Ammon's horn (tissue), 1 donor: Measurements from ENCODE around the gene PLEKHA1.

Source experiments
- DNase-seq: peaks from one replicate; pipeline ENCODE4 v3.0.0-alpha.2; 2016; ENCODE audit warnings: low spot score

Gene PLEKHA1

DNA sequence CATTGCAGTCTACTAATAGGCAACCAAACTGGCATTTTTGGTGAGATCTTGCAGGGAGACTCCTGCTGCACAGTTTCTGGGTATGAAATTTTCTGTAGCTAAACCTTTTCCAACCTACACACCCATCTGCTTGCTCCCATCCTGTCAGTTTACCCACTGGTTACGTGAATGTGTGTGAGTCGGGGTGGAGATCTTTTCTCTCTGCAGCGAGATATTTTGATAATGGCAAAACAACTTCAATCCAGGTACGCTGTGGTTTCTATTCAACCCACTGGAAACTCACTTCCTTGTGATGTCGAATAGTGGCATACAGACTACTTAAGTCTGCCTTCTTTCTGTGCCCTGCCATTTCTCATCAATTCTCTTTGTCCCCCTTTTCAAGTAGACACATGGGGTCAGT is 4.5 kb downstream of the PLEKHA1 start:
- peak; percentile 38 for DNase-seq

- DNase-seq, result no peak
Measured at GRCh38 chr10:122379537-122379936, 5.0 kb downstream of the PLEKHA1 start.

DNA sequence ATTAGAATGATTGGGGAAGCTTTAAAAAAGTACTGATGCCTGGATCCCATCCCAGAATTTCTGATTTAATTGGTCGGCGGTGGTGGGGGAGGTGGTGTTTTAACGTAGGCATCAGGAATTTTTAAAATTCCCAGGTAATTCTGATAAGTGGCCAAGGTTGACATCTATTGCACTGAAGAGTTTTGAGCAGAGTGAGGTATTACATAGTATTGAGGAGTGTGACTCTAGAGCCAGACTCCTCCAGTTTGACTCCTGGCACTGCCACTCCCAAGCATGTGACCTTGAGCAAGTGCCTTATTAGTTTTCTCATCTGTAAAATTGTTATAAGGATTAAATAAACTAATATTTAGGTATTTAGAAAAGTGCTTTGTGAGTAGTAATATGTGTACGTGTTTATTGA is 6.2 kb downstream of the PLEKHA1 start:
- DNase-seq, result no peak

DNA sequence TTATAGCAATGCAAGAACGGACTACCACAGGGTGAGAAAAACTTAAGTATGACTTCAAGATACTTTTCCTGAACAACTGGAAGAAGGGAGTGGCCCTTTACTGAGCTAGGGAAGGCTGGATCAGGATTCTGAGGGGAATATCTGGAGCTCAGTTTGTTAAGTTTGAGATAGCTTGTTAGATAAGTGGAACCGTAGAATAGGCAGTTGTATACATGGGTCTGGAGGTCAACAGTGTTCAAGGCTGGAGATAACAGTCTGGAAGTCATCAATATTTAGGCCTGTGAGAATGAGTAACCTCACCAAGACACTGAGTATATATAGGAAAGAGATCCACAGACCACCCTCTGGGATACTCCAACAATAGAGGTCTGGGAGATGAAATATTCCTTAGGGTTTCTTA is 7.2 kb downstream of the PLEKHA1 start:
- DNase-seq, result no peak

GRCh38 chr10:122386514-122386913 is 12.0 kb downstream of the PLEKHA1 start:
- DNase-seq, result no peak

DNA sequence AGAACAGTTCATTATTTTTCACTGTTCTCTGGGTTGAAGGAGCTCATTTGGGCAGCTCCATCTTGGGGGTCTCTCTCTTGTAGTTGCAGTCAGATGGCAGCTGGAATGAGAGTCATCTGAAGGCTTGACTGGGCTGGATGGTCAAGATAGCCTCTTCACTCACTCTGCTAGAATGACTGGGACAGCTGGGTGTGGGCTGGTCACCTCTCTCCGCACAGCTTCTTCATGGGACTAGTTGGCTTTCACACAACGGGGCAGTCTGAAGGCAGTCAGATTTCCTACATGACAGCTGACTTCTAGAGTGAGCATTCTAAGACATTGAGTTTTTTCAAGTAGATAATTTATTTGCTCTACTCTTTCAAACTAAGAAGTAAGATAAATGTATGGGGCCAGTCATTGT is 13.1 kb downstream of the PLEKHA1 start:
- DNase-seq, result no peak

DNA sequence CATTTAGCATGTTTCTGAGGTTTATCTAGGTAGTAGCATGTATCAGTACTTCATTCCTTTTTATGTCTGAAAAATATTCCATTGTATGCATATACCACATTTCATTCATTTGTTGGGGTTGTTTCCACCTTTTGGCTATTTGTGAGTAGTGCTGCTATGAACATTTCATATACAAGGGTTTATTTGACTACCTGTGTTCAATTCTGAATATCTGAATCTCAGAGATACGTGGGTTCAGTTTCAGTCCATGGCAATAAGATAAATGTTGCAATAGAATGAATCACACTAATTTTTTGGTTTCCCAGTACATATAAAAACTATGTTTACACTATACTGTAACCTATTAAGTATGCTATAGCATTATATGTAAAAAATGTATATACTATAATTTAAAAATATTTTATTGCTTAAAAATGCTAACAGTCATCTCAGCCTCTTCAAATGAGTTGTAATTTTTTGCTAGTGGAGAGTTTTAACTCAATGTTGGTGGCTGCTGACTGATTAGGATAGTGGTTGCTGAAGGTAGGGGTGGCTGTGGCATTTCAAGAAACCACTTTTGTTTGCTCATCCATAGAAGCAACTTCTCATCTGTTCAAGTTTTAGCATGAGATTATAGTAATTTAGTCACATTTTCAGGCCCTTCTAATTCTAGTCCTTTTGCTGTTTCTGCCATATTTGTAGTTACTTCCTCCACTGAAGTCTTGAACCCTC is 13.9 kb downstream of the PLEKHA1 start:
- DNase-seq, result no peak

- DNase-seq, result no peak
Measured at GRCh38 chr10:122390271-122390670, 15.8 kb downstream of the PLEKHA1 start.

GRCh38 chr10:122390679-122391078 is 16.2 kb downstream of the PLEKHA1 start:
- no peak for DNase-seq

- DNase-seq, result no peak
Measured at GRCh38 chr10:122391875-122392274, 17.4 kb downstream of the PLEKHA1 start.

DNA sequence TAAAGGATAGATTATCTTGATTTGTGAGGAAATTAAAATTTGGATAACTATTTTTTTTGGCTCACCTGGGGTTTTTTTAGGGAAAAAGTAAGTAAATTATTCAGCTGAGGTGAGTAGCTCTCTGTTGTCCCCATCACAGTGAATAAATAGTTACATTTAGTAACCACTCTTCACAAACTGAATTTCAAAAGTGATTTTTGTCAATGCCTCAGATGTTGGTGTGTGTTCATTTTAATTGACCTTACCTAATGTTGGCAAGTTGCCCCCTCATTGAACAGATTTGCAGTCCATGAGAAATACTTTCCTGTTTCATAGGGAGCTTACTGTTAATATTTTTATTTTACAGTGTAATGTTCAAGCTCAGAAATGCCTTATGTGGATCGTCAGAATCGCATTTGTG is 18.3 kb downstream of the PLEKHA1 start:
- DNase-seq, result no peak

GRCh38 chr10:122393288-122393687 is 18.8 kb downstream of the PLEKHA1 start:
- no peak for DNase-seq

- no peak for DNase-seq
Measured at GRCh38 chr10:122402548-122403131, 28.1 kb downstream of the PLEKHA1 start.

- no peak for DNase-seq
Measured at GRCh38 chr10:122404576-122404975, 30.1 kb downstream of the PLEKHA1 start.

- peak; percentile 70 for DNase-seq
Measured at GRCh38 chr10:122407375-122408125, 33.0 kb downstream of the PLEKHA1 start.

DNA sequence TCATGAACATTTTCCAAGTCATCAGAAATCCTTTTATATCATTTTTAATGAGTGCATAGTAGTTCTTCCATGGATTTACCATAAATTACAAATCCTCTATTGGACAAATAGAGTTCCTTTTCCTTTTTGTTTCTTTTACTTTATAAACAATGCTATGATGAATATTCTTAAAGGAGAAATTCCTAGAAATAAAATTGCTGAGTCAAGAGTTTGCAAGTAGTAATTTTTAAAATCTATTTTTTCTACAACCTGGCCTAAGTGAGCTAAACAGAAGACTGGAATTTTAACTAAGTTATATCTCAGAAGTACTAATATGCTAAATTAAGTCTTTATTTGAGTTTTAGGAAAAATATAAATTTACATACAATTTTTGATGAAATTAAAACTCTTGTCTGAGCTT is 38.8 kb downstream of the PLEKHA1 start:
- DNase-seq, result no peak

DNA sequence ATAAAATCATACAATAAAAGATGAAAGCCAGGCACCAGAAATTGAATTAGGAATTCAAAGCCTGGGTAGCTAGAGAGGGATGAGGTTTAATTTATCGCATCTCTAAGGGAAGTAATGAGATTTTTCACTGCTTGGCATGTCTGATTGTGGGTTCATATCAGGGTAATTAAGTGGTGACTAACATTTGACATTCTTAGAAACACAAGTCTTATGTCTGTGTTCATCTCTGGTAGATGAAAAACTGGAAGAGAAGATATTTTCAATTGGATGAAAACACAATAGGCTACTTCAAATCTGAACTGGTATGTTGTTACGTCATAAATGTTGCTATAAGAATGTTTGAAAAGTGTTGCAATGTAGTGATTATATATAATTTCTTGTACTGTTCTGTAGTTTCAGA is 43.2 kb downstream of the PLEKHA1 start:
- DNase-seq, result no peak

DNA sequence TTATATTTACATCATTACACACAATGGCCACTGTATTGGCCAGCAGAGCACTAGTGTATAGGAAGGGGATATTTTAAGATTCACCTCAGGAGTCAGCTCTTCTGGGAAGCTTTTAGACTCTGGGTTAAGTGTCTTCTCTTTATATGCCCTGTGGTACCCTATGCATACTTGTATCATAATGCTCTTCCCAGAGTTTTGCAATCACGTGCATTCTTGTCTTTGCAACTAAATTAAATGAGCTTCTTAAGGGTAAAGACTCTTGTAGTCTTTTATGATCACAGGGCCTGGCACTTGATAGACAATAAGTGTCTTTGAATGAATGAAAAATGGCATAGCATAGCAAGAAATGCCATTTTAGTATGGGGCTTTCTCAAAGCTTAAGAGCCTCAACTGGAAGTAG is 44.5 kb downstream of the PLEKHA1 start:
- no peak for DNase-seq

GRCh38 chr10:122419876-122420623 is 45.5 kb downstream of the PLEKHA1 start:
- no peak for DNase-seq

- DNase-seq, result no peak
Measured at GRCh38 chr10:122420624-122421007, 46.1 kb downstream of the PLEKHA1 start.

GRCh38 chr10:122421054-122421625 is 46.6 kb downstream of the PLEKHA1 start:
- no peak for DNase-seq

DNA sequence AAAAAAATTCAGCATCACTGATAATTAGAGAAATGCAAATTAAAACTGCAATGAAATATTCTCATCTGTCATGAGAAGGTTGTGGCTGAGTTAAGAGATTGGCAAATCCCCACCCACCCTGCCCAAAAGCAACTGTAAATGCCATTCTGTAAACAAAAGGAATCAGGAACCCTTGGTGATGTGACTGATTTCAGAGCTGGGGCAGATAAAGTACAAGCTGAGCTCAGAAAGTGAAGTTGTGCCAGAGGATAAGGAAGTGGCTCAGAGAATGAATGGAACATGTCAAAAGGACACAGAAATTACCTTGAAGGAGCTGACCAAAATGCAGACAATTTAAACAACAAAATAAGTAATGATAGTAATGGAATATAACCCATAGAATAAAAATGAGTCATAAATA is 47.2 kb downstream of the PLEKHA1 start:
- DNase-seq, result no peak
